ENCODE results near the gene KCNAB1.

- TF ChIP-seq CTCF (IDR thresholded peaks at IDR 0.05) (no peak), POLR2A (IDR thresholded peaks at IDR 0.05) (no peak)
Measured at GRCh38 chr3:156126467-156126866, 6.1 kb downstream of the KCNAB1 start.

Data from tibial nerve (tissue), 3 donors.